ENCODE data around the gene VCL. TPM values are rescaled to one million over a fixed set of nuclear protein-coding genes. Genes with fewer than 3 reads are reported as not detected.
A peak's percentile ranks its signal among the peaks of the same experiment; 100 is the strongest.

VCL gene
- total RNA-seq, 2 donors from 2014 or later: 109 to 214 TPM

DNA sequence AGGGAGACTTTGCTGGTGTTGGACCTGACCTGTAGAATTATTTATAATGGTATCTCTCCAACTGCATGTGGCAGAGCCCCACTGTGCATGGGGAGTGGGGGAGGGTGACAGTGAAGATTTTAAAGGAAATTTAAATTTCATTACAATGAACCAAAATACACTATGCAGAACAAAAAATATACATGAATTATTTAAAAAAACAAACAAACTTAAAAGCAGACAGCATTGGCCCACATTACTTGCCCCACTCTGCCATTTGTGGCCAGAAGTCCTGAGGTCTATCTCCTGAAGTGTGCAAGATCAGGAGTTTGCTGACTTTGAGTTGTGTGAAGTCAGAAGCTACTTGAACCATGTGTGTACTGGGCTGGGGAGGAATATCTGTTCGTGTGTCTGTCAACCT lies 112.2 kb downstream of the VCL start:
- no peaks in the 10 kb centered on the region for H3K9me3 ChIP-seq (ENCODE audit: control insufficient read depth, low read length)
- Mint-ChIP-seq H3K36me3 (ENCODE audit: low read depth) (peaks cover 92% of the 10 kb centered on the region), H3K27ac (peak overlapping the region; percentile 56), H3K9me3 (no peaks in the 10 kb centered on the region), H3K4me1 (no peaks in the 10 kb centered on the region), H3K27me3 (ENCODE audit: insufficient read depth) (no peaks in the 10 kb centered on the region), H3K4me3 (no peak overlapping the region)
- H3K36me3 ChIP-seq (ENCODE audit: control insufficient read depth, insufficient read depth, low read length): peaks cover 95% of the 10 kb centered on the region
- 89 to 100% methylated on average over 1 of the region's 1 CpG for WGBS, 2 experiments (ENCODE audit: insufficient coverage in 1 of 2, insufficient read length in 1 of 2)
- no peaks in the 10 kb centered on the region for H3K4me1 ChIP-seq (ENCODE audit: control insufficient read depth, insufficient read depth, low read length)
- TF ChIP-seq CTCF (conservative IDR thresholded peaks at IDR 0.05): no peak
- H3K9ac ChIP-seq (ENCODE audit: extremely low read depth, low read length, poor library complexity, severe bottlenecking): no peak overlapping the region
- no peak for DNase-seq
- no peak overlapping the region for H3K4me3 ChIP-seq (ENCODE audit: low read length)
- H3K27me3 ChIP-seq (ENCODE audit: control insufficient read depth, insufficient read depth, low read length, poor library complexity, severe bottlenecking): no peaks in the 10 kb centered on the region
- no peak overlapping the region for H3K27ac ChIP-seq (ENCODE audit: low read depth, low read length)

DNA sequence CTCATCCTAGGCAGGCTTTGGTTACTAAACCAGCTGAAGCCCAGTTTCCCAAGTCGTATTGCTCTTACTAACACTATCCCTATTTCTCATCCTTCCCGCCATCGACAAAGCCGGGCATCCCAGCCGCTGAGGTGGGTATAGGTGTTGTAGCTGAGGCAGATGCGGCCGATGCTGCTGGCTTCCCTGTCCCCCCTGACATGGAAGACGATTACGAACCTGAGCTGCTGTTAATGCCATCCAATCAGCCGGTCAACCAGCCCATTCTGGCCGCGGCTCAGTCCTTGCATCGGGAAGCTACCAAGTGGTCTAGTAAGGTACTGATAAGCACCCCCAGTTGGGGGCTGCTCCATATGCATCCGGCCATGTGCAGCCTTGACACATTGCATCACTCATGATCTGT lies 113.9 kb downstream of the VCL start:
- Histone ChIP-seq H3K4me1 (ENCODE audit: control insufficient read depth, insufficient read depth, low read length) (no peaks in the 10 kb centered on the region), H3K4me3 (ENCODE audit: low read length) (no peak overlapping the region), H3K27ac (ENCODE audit: low read depth, low read length) (no peak overlapping the region), H3K27me3 (ENCODE audit: control insufficient read depth, insufficient read depth, low read length, poor library complexity, severe bottlenecking) (no peaks in the 10 kb centered on the region), H3K9me3 (ENCODE audit: control insufficient read depth, low read length) (no peaks in the 10 kb centered on the region), H3K36me3 (ENCODE audit: control insufficient read depth, insufficient read depth, low read length) (peaks cover 95% of the 10 kb centered on the region), H3K9ac (ENCODE audit: extremely low read depth, low read length, poor library complexity, severe bottlenecking) (no peak overlapping the region)
- no peak for DNase-seq
- Mint-ChIP-seq H3K4me1 (no peaks in the 10 kb centered on the region), H3K27ac (no peak overlapping the region), H3K4me3 (no peak overlapping the region), H3K27me3 (ENCODE audit: insufficient read depth) (no peaks in the 10 kb centered on the region), H3K36me3 (ENCODE audit: low read depth) (peaks cover 93% of the 10 kb centered on the region), H3K9me3 (no peaks in the 10 kb centered on the region)
- TF ChIP-seq CTCF (conservative IDR thresholded peaks at IDR 0.05): no peak
- 92 to 95% methylated on average over 9 to 14 of the region's 14 CpGs for WGBS, 2 experiments (ENCODE audit: insufficient coverage in 1 of 2, insufficient read length in 1 of 2)

- Histone ChIP-seq H3K4me3 (ENCODE audit: low read length) (no peak overlapping the region), H3K27ac (ENCODE audit: low read depth, low read length) (no peak overlapping the region), H3K9ac (ENCODE audit: extremely low read depth, low read length, poor library complexity, severe bottlenecking) (no peak overlapping the region), H3K4me1 (ENCODE audit: control insufficient read depth, insufficient read depth, low read length) (no peaks in the 10 kb centered on the region), H3K9me3 (ENCODE audit: control insufficient read depth, low read length) (no peaks in the 10 kb centered on the region), H3K27me3 (ENCODE audit: control insufficient read depth, insufficient read depth, low read length, poor library complexity, severe bottlenecking) (no peaks in the 10 kb centered on the region), H3K36me3 (ENCODE audit: control insufficient read depth, insufficient read depth, low read length) (peaks cover 98% of the 10 kb centered on the region)
- H3K27me3 Mint-ChIP-seq (ENCODE audit: insufficient read depth): no peaks in the 10 kb centered on the region
- no peak for DNase-seq
- no peaks in the 10 kb centered on the region for H3K9me3 Mint-ChIP-seq
- WGBS, 2 experiments (ENCODE audit: insufficient coverage in 1 of 2, insufficient read length in 1 of 2): 79 to 83% methylated on average over 1 of the region's 1 CpG
- peaks cover 93% of the 10 kb centered on the region for H3K36me3 Mint-ChIP-seq (ENCODE audit: low read depth)
- TF ChIP-seq CTCF (conservative IDR thresholded peaks at IDR 0.05): no peak
- no peaks in the 10 kb centered on the region for H3K4me1 Mint-ChIP-seq
- H3K27ac Mint-ChIP-seq: peak overlapping the region; percentile 9
- H3K4me3 Mint-ChIP-seq: no peak overlapping the region
These were observed 115.6 kb downstream of the VCL start for GRCh38 chr10:74113546-74113945.
